Kidney epithelial cell (primary cell): ENCODE data around the gene ALDH8A1. TPM values are rescaled to one million over a fixed set of nuclear protein-coding genes. Genes with fewer than 3 reads are reported as not detected.

ENCODE experiments used
- DNase-seq: peaks from one replicate; pipeline ENCODE4 v3.0.0-alpha.2; 2010; ENCODE audit warnings: low read depth
- H3K27me3 ChIP-seq: 2 replicates; pipeline ENCODE4 v1.6.0; 2011; ENCODE audit warnings: low read length; ENCODE audit not compliant: control insufficient read depth, insufficient read depth
- H3K36me3 ChIP-seq: 2 replicates; pipeline ENCODE4 v1.5.1; 2011; ENCODE audit warnings: low read length; ENCODE audit not compliant: control insufficient read depth, insufficient read depth
- H3K4me3 ChIP-seq: 2 replicates; pipeline ENCODE4 v1.5.1; 2011; ENCODE audit warnings: low read depth, mild to moderate bottlenecking, control low read depth, low read length
- CTCF ChIP-seq: IDR thresholded peaks from 2 replicates; pipeline ENCODE4 v1.5.1; 2011; ENCODE audit warnings: mild to moderate bottlenecking, moderate library complexity, low read length, control low read depth, inconsistent platforms; ENCODE audit not compliant: insufficient read depth, poor library complexity, severe bottlenecking
- total RNA-seq: library from RNA; depleted of rRNA; stranded (reverse); fragments of >200 nt; gene quantifications from 2 replicates; pipeline ENCODE4 v1.2.3, GENCODE V29; 2015

ALDH8A1 gene
- total RNA-seq, 1 donor from 2014 or later: 0.46 TPM

- Histone ChIP-seq H3K27me3 (no peaks in the 10 kb centered on the region), H3K4me3 (no peak overlapping the region), H3K36me3 (no peaks in the 10 kb centered on the region)
- no peak for TF ChIP-seq CTCF
- DNase-seq: no peak
Measured at GRCh38 chr6:134948691-134949090, 1.2 kb downstream of the ALDH8A1 start.

- TF ChIP-seq CTCF: no peak
- Histone ChIP-seq H3K4me3 (no peak overlapping the region), H3K36me3 (no peaks in the 10 kb centered on the region), H3K27me3 (no peaks in the 10 kb centered on the region)
- no peak for DNase-seq
Measured at GRCh38 chr6:134948142-134948541, 1.8 kb downstream of the ALDH8A1 start.

- no peaks in the 10 kb centered on the region for H3K36me3 ChIP-seq
- DNase-seq: no peak
- H3K4me3 ChIP-seq: no peak overlapping the region
- no peaks in the 10 kb centered on the region for H3K27me3 ChIP-seq
- TF ChIP-seq CTCF: no peak
Measured at GRCh38 chr6:134945045-134945444, 4.9 kb downstream of the ALDH8A1 start.

GRCh38 chr6:134943522-134944111, 6.3 kb downstream of the ALDH8A1 start:
- no peak for TF ChIP-seq CTCF
- H3K27me3 ChIP-seq: no peaks in the 10 kb centered on the region
- H3K36me3 ChIP-seq: no peaks in the 10 kb centered on the region
- DNase-seq: no peak
- no peak overlapping the region for H3K4me3 ChIP-seq

GRCh38 chr6:134938896-134939295, 11.0 kb downstream of the ALDH8A1 start:
- no peak for DNase-seq
- no peak overlapping the region for H3K4me3 ChIP-seq
- H3K27me3 ChIP-seq: no peaks in the 10 kb centered on the region

More at GRCh38 chr6:134938896-134939295, 11.0 kb downstream of the ALDH8A1 start:
- TF ChIP-seq CTCF: no peak
- H3K36me3 ChIP-seq: no peaks in the 10 kb centered on the region
